GM23338 (cell line): ENCODE results near the gene TWSG1.

Experiments used
- CREB1 ChIP-seq: fragments of 250-450 bp; sonication (Bioruptor Pico); IDR thresholded peaks from 2 replicates; pipeline ENCODE4 v1.5.0; 2020; ENCODE audit warnings: low read depth, mild to moderate bottlenecking, moderate library complexity
- EZH2 ChIP-seq: fragments of 200-600 bp; sonication (generic); IDR thresholded peaks from one replicate; pipeline ENCODE4 v1.8.0; 2017; ENCODE audit warnings: antibody characterized with exemption, mild to moderate bottlenecking, low read depth; ENCODE audit not compliant: unreplicated experiment
- EZH2phosphoT487 ChIP-seq: fragments of 200-600 bp; sonication (generic); IDR thresholded peaks from one replicate; pipeline ENCODE4 v1.8.1; 2018; ENCODE audit warnings: antibody characterized with exemption; ENCODE audit not compliant: unreplicated experiment
- JUNB ChIP-seq: IDR thresholded peaks from one replicate; pipeline ENCODE4 v1.6.1; 2016; ENCODE audit warnings: antibody characterized with exemption; ENCODE audit not compliant: unreplicated experiment
- NANOG ChIP-seq: IDR thresholded peaks from 2 replicates; pipeline ENCODE4 v1.6.1; 2016; ENCODE audit warnings: antibody characterized with exemption, borderline replicate concordance
- POLR2AphosphoS5 ChIP-seq: IDR thresholded peaks from 2 replicates; pipeline ENCODE4 v1.6.1; 2016; ENCODE audit warnings: antibody characterized with exemption, low read depth
- STAT1 ChIP-seq: IDR thresholded peaks from one replicate; pipeline ENCODE4 v1.6.1; 2016; ENCODE audit warnings: antibody characterized with exemption; ENCODE audit not compliant: unreplicated experiment
- ZNF114 ChIP-seq: fragments of 250-450 bp; sonication (Bioruptor Pico); IDR thresholded peaks from 2 replicates; pipeline ENCODE4 v1.5.0; 2020; ENCODE audit warnings: mild to moderate bottlenecking, moderate library complexity
- TF ChIP-seq, protein P1 (sequence below), 2 experiments: fragments of 200-600 bp in 1 of 2; sonication (generic) in 1 of 2; conservative IDR thresholded peaks; 2 replicates each; pipeline versions ENCODE4 v1.5.1 to v1.6.1; 2016 to 2017; ENCODE audit warnings: antibody characterized with exemption in 2 of 2, low read depth in 2 of 2, mild to moderate bottlenecking in 2 of 2, moderate library complexity in 1 of 2
- TF ChIP-seq, protein P2 (sequence below): IDR thresholded peaks from one replicate; pipeline ENCODE4 v1.6.1; 2018; ENCODE audit warnings: antibody characterized with exemption; ENCODE audit not compliant: unreplicated experiment
- TF ChIP-seq, protein P3 (sequence below): IDR thresholded peaks from 2 replicates; pipeline ENCODE4 v1.6.1; 2016; ENCODE audit warnings: antibody characterized with exemption
- TF ChIP-seq, protein P4 (sequence below): fragments of 250-450 bp; sonication (Bioruptor Pico); IDR thresholded peaks from 2 replicates; pipeline ENCODE4 v1.5.0; 2020; ENCODE audit warnings: mild to moderate bottlenecking, moderate library complexity

DNA sequence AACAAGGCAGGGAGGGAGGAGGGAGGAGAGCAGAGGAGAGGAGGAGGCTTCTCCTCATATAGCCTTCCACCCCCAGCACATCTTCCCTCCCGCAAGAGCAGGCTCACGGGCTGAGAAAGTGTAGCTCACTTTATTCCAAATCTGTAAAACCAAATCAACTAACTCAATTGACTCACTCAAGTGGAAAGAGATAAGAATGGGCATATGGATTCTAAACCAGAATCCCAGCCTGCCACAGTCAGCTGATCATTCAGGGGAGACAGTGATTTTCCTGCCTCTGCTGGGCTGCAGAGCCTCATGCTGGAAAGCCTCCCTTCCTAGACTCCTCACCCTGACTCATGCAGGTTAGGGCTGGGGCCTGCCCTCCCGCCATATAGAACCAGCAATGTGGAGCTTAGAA lies 4.2 kb upstream of the TWSG1 start:
- TF ChIP-seq, protein P1, sequence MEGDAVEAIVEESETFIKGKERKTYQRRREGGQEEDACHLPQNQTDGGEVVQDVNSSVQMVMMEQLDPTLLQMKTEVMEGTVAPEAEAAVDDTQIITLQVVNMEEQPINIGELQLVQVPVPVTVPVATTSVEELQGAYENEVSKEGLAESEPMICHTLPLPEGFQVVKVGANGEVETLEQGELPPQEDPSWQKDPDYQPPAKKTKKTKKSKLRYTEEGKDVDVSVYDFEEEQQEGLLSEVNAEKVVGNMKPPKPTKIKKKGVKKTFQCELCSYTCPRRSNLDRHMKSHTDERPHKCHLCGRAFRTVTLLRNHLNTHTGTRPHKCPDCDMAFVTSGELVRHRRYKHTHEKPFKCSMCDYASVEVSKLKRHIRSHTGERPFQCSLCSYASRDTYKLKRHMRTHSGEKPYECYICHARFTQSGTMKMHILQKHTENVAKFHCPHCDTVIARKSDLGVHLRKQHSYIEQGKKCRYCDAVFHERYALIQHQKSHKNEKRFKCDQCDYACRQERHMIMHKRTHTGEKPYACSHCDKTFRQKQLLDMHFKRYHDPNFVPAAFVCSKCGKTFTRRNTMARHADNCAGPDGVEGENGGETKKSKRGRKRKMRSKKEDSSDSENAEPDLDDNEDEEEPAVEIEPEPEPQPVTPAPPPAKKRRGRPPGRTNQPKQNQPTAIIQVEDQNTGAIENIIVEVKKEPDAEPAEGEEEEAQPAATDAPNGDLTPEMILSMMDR (conservative IDR thresholded peaks at IDR 0.05; ENCODE audit: low read depth in 2 of 2) = no peak
- TF ChIP-seq, protein P2, sequence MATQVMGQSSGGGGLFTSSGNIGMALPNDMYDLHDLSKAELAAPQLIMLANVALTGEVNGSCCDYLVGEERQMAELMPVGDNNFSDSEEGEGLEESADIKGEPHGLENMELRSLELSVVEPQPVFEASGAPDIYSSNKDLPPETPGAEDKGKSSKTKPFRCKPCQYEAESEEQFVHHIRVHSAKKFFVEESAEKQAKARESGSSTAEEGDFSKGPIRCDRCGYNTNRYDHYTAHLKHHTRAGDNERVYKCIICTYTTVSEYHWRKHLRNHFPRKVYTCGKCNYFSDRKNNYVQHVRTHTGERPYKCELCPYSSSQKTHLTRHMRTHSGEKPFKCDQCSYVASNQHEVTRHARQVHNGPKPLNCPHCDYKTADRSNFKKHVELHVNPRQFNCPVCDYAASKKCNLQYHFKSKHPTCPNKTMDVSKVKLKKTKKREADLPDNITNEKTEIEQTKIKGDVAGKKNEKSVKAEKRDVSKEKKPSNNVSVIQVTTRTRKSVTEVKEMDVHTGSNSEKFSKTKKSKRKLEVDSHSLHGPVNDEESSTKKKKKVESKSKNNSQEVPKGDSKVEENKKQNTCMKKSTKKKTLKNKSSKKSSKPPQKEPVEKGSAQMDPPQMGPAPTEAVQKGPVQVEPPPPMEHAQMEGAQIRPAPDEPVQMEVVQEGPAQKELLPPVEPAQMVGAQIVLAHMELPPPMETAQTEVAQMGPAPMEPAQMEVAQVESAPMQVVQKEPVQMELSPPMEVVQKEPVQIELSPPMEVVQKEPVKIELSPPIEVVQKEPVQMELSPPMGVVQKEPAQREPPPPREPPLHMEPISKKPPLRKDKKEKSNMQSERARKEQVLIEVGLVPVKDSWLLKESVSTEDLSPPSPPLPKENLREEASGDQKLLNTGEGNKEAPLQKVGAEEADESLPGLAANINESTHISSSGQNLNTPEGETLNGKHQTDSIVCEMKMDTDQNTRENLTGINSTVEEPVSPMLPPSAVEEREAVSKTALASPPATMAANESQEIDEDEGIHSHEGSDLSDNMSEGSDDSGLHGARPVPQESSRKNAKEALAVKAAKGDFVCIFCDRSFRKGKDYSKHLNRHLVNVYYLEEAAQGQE = no peak
- TF ChIP-seq POLR2AphosphoS5 (no peak), EZH2 (no peak), CREB1 (CRISPR knock-in tag) (no peak), JUNB (no peak), EZH2phosphoT487 (no peak), ZNF114 (CRISPR knock-in tag) (no peak), STAT1 (no peak), NANOG (no peak)
- TF ChIP-seq, protein P3, sequence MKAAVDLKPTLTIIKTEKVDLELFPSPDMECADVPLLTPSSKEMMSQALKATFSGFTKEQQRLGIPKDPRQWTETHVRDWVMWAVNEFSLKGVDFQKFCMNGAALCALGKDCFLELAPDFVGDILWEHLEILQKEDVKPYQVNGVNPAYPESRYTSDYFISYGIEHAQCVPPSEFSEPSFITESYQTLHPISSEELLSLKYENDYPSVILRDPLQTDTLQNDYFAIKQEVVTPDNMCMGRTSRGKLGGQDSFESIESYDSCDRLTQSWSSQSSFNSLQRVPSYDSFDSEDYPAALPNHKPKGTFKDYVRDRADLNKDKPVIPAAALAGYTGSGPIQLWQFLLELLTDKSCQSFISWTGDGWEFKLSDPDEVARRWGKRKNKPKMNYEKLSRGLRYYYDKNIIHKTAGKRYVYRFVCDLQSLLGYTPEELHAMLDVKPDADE = no peak
- TF ChIP-seq, protein P4, sequence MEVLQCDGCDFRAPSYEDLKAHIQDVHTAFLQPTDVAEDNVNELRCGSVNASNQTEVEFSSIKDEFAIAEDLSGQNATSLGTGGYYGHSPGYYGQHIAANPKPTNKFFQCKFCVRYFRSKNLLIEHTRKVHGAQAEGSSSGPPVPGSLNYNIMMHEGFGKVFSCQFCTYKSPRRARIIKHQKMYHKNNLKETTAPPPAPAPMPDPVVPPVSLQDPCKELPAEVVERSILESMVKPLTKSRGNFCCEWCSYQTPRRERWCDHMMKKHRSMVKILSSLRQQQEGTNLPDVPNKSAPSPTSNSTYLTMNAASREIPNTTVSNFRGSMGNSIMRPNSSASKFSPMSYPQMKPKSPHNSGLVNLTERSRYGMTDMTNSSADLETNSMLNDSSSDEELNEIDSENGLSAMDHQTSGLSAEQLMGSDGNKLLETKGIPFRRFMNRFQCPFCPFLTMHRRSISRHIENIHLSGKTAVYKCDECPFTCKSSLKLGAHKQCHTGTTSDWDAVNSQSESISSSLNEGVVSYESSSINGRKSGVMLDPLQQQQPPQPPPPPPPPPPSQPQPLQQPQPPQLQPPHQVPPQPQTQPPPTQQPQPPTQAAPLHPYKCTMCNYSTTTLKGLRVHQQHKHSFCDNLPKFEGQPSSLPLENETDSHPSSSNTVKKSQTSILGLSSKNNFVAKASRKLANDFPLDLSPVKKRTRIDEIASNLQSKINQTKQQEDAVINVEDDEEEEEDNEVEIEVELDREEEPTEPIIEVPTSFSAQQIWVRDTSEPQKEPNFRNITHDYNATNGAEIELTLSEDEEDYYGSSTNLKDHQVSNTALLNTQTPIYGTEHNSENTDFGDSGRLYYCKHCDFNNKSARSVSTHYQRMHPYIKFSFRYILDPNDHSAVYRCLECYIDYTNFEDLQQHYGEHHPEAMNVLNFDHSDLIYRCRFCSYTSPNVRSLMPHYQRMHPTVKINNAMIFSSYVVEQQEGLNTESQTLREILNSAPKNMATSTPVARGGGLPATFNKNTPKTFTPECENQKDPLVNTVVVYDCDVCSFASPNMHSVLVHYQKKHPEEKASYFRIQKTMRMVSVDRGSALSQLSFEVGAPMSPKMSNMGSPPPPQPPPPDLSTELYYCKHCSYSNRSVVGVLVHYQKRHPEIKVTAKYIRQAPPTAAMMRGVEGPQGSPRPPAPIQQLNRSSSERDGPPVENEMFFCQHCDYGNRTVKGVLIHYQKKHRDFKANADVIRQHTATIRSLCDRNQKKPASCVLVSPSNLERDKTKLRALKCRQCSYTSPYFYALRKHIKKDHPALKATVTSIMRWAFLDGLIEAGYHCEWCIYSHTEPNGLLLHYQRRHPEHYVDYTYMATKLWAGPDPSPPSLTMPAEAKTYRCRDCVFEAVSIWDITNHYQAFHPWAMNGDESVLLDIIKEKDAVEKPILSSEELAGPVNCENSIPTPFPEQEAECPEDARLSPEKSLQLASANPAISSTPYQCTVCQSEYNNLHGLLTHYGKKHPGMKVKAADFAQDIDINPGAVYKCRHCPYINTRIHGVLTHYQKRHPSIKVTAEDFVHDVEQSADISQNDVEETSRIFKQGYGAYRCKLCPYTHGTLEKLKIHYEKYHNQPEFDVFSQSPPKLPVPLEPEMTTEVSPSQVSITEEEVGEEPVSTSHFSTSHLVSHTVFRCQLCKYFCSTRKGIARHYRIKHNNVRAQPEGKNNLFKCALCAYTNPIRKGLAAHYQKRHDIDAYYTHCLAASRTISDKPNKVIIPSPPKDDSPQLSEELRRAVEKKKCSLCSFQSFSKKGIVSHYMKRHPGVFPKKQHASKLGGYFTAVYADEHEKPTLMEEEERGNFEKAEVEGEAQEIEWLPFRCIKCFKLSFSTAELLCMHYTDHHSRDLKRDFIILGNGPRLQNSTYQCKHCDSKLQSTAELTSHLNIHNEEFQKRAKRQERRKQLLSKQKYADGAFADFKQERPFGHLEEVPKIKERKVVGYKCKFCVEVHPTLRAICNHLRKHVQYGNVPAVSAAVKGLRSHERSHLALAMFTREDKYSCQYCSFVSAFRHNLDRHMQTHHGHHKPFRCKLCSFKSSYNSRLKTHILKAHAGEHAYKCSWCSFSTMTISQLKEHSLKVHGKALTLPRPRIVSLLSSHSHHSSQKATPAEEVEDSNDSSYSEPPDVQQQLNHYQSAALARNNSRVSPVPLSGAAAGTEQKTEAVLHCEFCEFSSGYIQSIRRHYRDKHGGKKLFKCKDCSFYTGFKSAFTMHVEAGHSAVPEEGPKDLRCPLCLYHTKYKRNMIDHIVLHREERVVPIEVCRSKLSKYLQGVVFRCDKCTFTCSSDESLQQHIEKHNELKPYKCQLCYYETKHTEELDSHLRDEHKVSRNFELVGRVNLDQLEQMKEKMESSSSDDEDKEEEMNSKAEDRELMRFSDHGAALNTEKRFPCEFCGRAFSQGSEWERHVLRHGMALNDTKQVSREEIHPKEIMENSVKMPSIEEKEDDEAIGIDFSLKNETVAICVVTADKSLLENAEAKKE (CRISPR knock-in tag) = no peak
